GM18526 (cell line): ENCODE measurements around the gene CBFB.

Experiments used
- POLR2A ChIP-seq: IDR thresholded peaks from 3 replicates; pipeline ENCODE4 v1.6.1; 2011; ENCODE audit not compliant: insufficient read length; ENCODE audit errors: extremely low read depth

CBFB gene

GRCh38 chr16:67028167-67028695, 718 bp upstream of the CBFB start:
- TF ChIP-seq POLR2A = no peak

- TF ChIP-seq POLR2A = peak; percentile 46
Measured at GRCh38 chr16:67029254-67030096, 526 bp downstream of the CBFB start.

GRCh38 chr16:67030221-67030962, 1.4 kb downstream of the CBFB start:
- TF ChIP-seq POLR2A = no peak

GRCh38 chr16:67034487-67034886, 5.5 kb downstream of the CBFB start:
- TF ChIP-seq POLR2A = no peak

GRCh38 chr16:67035364-67035763, 6.4 kb downstream of the CBFB start:
- no peak for TF ChIP-seq POLR2A

GRCh38 chr16:67036323-67036741, 7.4 kb downstream of the CBFB start:
- TF ChIP-seq POLR2A = no peak

GRCh38 chr16:67039260-67040020, 10.5 kb downstream of the CBFB start:
- TF ChIP-seq POLR2A = no peak

- TF ChIP-seq POLR2A = no peak
Measured at GRCh38 chr16:67040166-67040565, 11.2 kb downstream of the CBFB start.

- TF ChIP-seq POLR2A = no peak
Measured at GRCh38 chr16:67040906-67041305, 12.0 kb downstream of the CBFB start.

- no peak for TF ChIP-seq POLR2A
Measured at GRCh38 chr16:67043420-67043819, 14.5 kb downstream of the CBFB start.

GRCh38 chr16:67050796-67051195, 21.8 kb downstream of the CBFB start:
- TF ChIP-seq POLR2A = no peak

- TF ChIP-seq POLR2A = no peak
Measured at GRCh38 chr16:67052399-67052798, 23.4 kb downstream of the CBFB start.

- TF ChIP-seq POLR2A = no peak
Measured at GRCh38 chr16:67053767-67054334, 24.9 kb downstream of the CBFB start.

- TF ChIP-seq POLR2A = no peak
Measured at GRCh38 chr16:67054901-67055300, 26.0 kb downstream of the CBFB start.
